HG02852 (cell line): Measurements from ENCODE around the gene TMPRSS11A.
A peak's percentile ranks its signal among the peaks of the same experiment; 100 is the strongest.

Experiments used
- ATAC-seq: cut with Tn5 transposase; IDR thresholded peaks from one replicate; pipeline ENCODE4 v1.9.1; 2021; ENCODE audit warnings: mild to moderate bottlenecking, moderate library complexity; ENCODE audit not compliant: unreplicated experiment

TMPRSS11A gene

GRCh38 chr4:67963356-67963755, at the start of gene TMPRSS11A:
TMPRSS11A (minus strand) TSS chr4:67963493; CDS start chr4:67963393, 100 bp downstream.
- ATAC-seq: no peak

GRCh38 chr4:68011684-68012083, 48.4 kb upstream of the TMPRSS11A start:
- no peak for ATAC-seq

GRCh38 chr4:68002906-68003305, 39.6 kb upstream of the TMPRSS11A start:
- no peak for ATAC-seq

- ATAC-seq: no peak
Observed at GRCh38 chr4:67996127-67996526, 32.8 kb upstream of the TMPRSS11A start.

GRCh38 chr4:67988991-67989390, 25.7 kb upstream of the TMPRSS11A start:
- no peak for ATAC-seq

GRCh38 chr4:67983333-67983732, 20.0 kb upstream of the TMPRSS11A start:
- ATAC-seq: no peak

- ATAC-seq: no peak
Observed at GRCh38 chr4:67980512-67980911, 17.2 kb upstream of the TMPRSS11A start.

GRCh38 chr4:67973608-67974007, 10.3 kb upstream of the TMPRSS11A start:
- no peak for ATAC-seq

- no peak for ATAC-seq
Observed at GRCh38 chr4:67954890-67955289, 8.4 kb downstream of the TMPRSS11A start.

GRCh38 chr4:67941074-67941473, 22.2 kb downstream of the TMPRSS11A start:
- ATAC-seq: no peak

GRCh38 chr4:67940506-67940905, 22.8 kb downstream of the TMPRSS11A start:
- no peak for ATAC-seq

- ATAC-seq: no peak
Observed at GRCh38 chr4:67939195-67939594, 24.1 kb downstream of the TMPRSS11A start.

GRCh38 chr4:67935888-67936287, 27.4 kb downstream of the TMPRSS11A start:
- ATAC-seq: no peak

GRCh38 chr4:67934628-67935027, 28.7 kb downstream of the TMPRSS11A start:
- no peak for ATAC-seq

GRCh38 chr4:67933755-67934154, 29.5 kb downstream of the TMPRSS11A start:
- no peak for ATAC-seq

- no peak for ATAC-seq
Observed at GRCh38 chr4:67933038-67933437, 30.3 kb downstream of the TMPRSS11A start.

- no peak for ATAC-seq
Observed at GRCh38 chr4:67931256-67931655, 32.0 kb downstream of the TMPRSS11A start.

GRCh38 chr4:67929426-67929825, 33.9 kb downstream of the TMPRSS11A start:
- ATAC-seq: no peak

GRCh38 chr4:67928546-67928945, 34.7 kb downstream of the TMPRSS11A start:
- no peak for ATAC-seq

GRCh38 chr4:67927251-67927650, 36.0 kb downstream of the TMPRSS11A start:
- ATAC-seq: no peak

- no peak for ATAC-seq
Observed at GRCh38 chr4:67926485-67926884, 36.8 kb downstream of the TMPRSS11A start.

- ATAC-seq: no peak
Observed at GRCh38 chr4:67922697-67923096, 40.6 kb downstream of the TMPRSS11A start.

GRCh38 chr4:67918428-67918827, 44.9 kb downstream of the TMPRSS11A start:
- peak; percentile 52 for ATAC-seq
